Measurements from ENCODE around the gene PDE5A. TPM values are rescaled to one million over a fixed set of nuclear protein-coding genes. Genes with fewer than 3 reads are reported as not detected.
A peak's percentile ranks its signal among the peaks of the same experiment; 100 is the strongest.

The PDE5A gene
- total RNA-seq, 1 donor from 2014 or later, result 7.6 TPM

GRCh38 chr4:119593698-119594097 is 34.9 kb downstream of the PDE5A start:
- DNase-seq (ENCODE audit: low read depth), result no peak
- Histone ChIP-seq H3K27me3 (ENCODE audit: control insufficient read depth, insufficient read depth, low read length) (no peaks in the 10 kb centered on the region), H3K36me3 (ENCODE audit: control insufficient read depth, insufficient read depth, low read length) (no peaks in the 10 kb centered on the region), H3K4me3 (ENCODE audit: low read depth, low read length) (no peak overlapping the region)
- TF ChIP-seq CTCF (IDR thresholded peaks at IDR 0.05; ENCODE audit: insufficient read depth, low read length, poor library complexity, severe bottlenecking), result no peak

- no peak for TF ChIP-seq CTCF (IDR thresholded peaks at IDR 0.05; ENCODE audit: insufficient read depth, low read length, poor library complexity, severe bottlenecking)
- H3K4me3 ChIP-seq (ENCODE audit: low read depth, low read length), result no peak overlapping the region
Measured at GRCh38 chr4:119592830-119593229, 35.8 kb downstream of the PDE5A start.

GRCh38 chr4:119589165-119589564 is 39.4 kb downstream of the PDE5A start:
- Histone ChIP-seq H3K4me3 (ENCODE audit: low read depth, low read length) (no peak overlapping the region), H3K27me3 (ENCODE audit: control insufficient read depth, insufficient read depth, low read length) (no peaks in the 10 kb centered on the region), H3K36me3 (ENCODE audit: control insufficient read depth, insufficient read depth, low read length) (no peaks in the 10 kb centered on the region)
- DNase-seq (ENCODE audit: low read depth), result no peak
- TF ChIP-seq CTCF (IDR thresholded peaks at IDR 0.05; ENCODE audit: insufficient read depth, low read length, poor library complexity, severe bottlenecking), result no peak

More at GRCh38 chr4:119592830-119593229, 35.8 kb downstream of the PDE5A start:
- no peaks in the 10 kb centered on the region for H3K36me3 ChIP-seq (ENCODE audit: control insufficient read depth, insufficient read depth, low read length)
- H3K27me3 ChIP-seq (ENCODE audit: control insufficient read depth, insufficient read depth, low read length), result no peaks in the 10 kb centered on the region
- no peak for DNase-seq (ENCODE audit: low read depth)

- TF ChIP-seq CTCF (IDR thresholded peaks at IDR 0.05; ENCODE audit: insufficient read depth, low read length, poor library complexity, severe bottlenecking), result no peak
- H3K36me3 ChIP-seq (ENCODE audit: control insufficient read depth, insufficient read depth, low read length), result no peaks in the 10 kb centered on the region
- no peaks in the 10 kb centered on the region for H3K27me3 ChIP-seq (ENCODE audit: control insufficient read depth, insufficient read depth, low read length)
- DNase-seq (ENCODE audit: low read depth), result no peak
- no peak overlapping the region for H3K4me3 ChIP-seq (ENCODE audit: low read depth, low read length)
Measured at GRCh38 chr4:119587796-119588195, 40.8 kb downstream of the PDE5A start.

GRCh38 chr4:119585771-119586170 is 42.8 kb downstream of the PDE5A start:
- TF ChIP-seq CTCF (IDR thresholded peaks at IDR 0.05; ENCODE audit: insufficient read depth, low read length, poor library complexity, severe bottlenecking), result no peak

GRCh38 chr4:119581190-119581873 is 47.3 kb downstream of the PDE5A start:
- Histone ChIP-seq H3K36me3 (ENCODE audit: control insufficient read depth, insufficient read depth, low read length) (no peaks in the 10 kb centered on the region), H3K4me3 (ENCODE audit: low read depth, low read length) (no peak overlapping the region), H3K27me3 (ENCODE audit: control insufficient read depth, insufficient read depth, low read length) (no peaks in the 10 kb centered on the region)
- DNase-seq (ENCODE audit: low read depth), result no peak
- TF ChIP-seq CTCF (IDR thresholded peaks at IDR 0.05; ENCODE audit: insufficient read depth, low read length, poor library complexity, severe bottlenecking), result no peak

More at GRCh38 chr4:119585771-119586170, 42.8 kb downstream of the PDE5A start:
- H3K36me3 ChIP-seq (ENCODE audit: control insufficient read depth, insufficient read depth, low read length), result no peaks in the 10 kb centered on the region
- H3K27me3 ChIP-seq (ENCODE audit: control insufficient read depth, insufficient read depth, low read length), result no peaks in the 10 kb centered on the region
- peak; percentile 7 for DNase-seq (ENCODE audit: low read depth)
- H3K4me3 ChIP-seq (ENCODE audit: low read depth, low read length), result no peak overlapping the region

Measured in kidney epithelial cell (primary cell).